GM19397 (cell line): ENCODE results near the gene CTNNBIP1.

Source experiments
- ATAC-seq: cut with Tn5 transposase; IDR thresholded peaks from one replicate; pipeline ENCODE4 v1.9.1; 2021; ENCODE audit warnings: mild to moderate bottlenecking, moderate library complexity; ENCODE audit not compliant: unreplicated experiment

Gene CTNNBIP1

GRCh38 chr1:9881838-9882249, 28.2 kb downstream of the CTNNBIP1 start:
- ATAC-seq: no peak

- no peak for ATAC-seq
These were observed 31.7 kb downstream of the CTNNBIP1 start for GRCh38 chr1:9878404-9878803.

GRCh38 chr1:9877962-9878361, 32.1 kb downstream of the CTNNBIP1 start:
- no peak for ATAC-seq

GRCh38 chr1:9875636-9876000, 34.5 kb downstream of the CTNNBIP1 start:
- no peak for ATAC-seq

- no peak for ATAC-seq
These were observed 35.0 kb downstream of the CTNNBIP1 start for GRCh38 chr1:9874959-9875635.

- no peak for ATAC-seq
These were observed 35.7 kb downstream of the CTNNBIP1 start for GRCh38 chr1:9874412-9874811.

- no peak for ATAC-seq
These were observed 36.1 kb downstream of the CTNNBIP1 start for GRCh38 chr1:9873992-9874391.

GRCh38 chr1:9873385-9873784, 36.7 kb downstream of the CTNNBIP1 start:
- no peak for ATAC-seq

- no peak for ATAC-seq
These were observed 37.5 kb downstream of the CTNNBIP1 start for GRCh38 chr1:9872430-9873165.

- ATAC-seq: no peak
These were observed 38.2 kb downstream of the CTNNBIP1 start for GRCh38 chr1:9871707-9872425.

GRCh38 chr1:9871021-9871420, 39.0 kb downstream of the CTNNBIP1 start:
- no peak for ATAC-seq

- ATAC-seq: no peak
These were observed 39.5 kb downstream of the CTNNBIP1 start for GRCh38 chr1:9870572-9870971.

- no peak for ATAC-seq
These were observed 40.2 kb downstream of the CTNNBIP1 start for GRCh38 chr1:9869831-9870251.

- ATAC-seq: no peak
These were observed 41.9 kb downstream of the CTNNBIP1 start for GRCh38 chr1:9868244-9868590.

GRCh38 chr1:9867408-9868243, 42.4 kb downstream of the CTNNBIP1 start:
- ATAC-seq: no peak

- ATAC-seq: no peak
These were observed 43.2 kb downstream of the CTNNBIP1 start for GRCh38 chr1:9866836-9867235.

GRCh38 chr1:9865724-9866123, 44.3 kb downstream of the CTNNBIP1 start:
- no peak for ATAC-seq

- no peak for ATAC-seq
These were observed 46.7 kb downstream of the CTNNBIP1 start for GRCh38 chr1:9863371-9863770.

- ATAC-seq: no peak
These were observed 48.7 kb downstream of the CTNNBIP1 start for GRCh38 chr1:9861360-9861759.

- ATAC-seq: no peak
These were observed 49.2 kb downstream of the CTNNBIP1 start for GRCh38 chr1:9860887-9861286.
